GM12874 (cell line): ENCODE data around the gene SMIM29.

ENCODE experiments used
- TF ChIP-seq, protein P1 (sequence below): IDR thresholded peaks from 2 replicates; pipeline ENCODE4 v1.5.1; 2011; ENCODE audit warnings: low read depth, mild to moderate bottlenecking, control low read depth, low read length, moderate library complexity; ENCODE audit not compliant: insufficient read depth

SMIM29 gene

GRCh38 chr6:34242252-34243130 is 6.3 kb downstream of the SMIM29 start:
- TF ChIP-seq, protein P1, sequence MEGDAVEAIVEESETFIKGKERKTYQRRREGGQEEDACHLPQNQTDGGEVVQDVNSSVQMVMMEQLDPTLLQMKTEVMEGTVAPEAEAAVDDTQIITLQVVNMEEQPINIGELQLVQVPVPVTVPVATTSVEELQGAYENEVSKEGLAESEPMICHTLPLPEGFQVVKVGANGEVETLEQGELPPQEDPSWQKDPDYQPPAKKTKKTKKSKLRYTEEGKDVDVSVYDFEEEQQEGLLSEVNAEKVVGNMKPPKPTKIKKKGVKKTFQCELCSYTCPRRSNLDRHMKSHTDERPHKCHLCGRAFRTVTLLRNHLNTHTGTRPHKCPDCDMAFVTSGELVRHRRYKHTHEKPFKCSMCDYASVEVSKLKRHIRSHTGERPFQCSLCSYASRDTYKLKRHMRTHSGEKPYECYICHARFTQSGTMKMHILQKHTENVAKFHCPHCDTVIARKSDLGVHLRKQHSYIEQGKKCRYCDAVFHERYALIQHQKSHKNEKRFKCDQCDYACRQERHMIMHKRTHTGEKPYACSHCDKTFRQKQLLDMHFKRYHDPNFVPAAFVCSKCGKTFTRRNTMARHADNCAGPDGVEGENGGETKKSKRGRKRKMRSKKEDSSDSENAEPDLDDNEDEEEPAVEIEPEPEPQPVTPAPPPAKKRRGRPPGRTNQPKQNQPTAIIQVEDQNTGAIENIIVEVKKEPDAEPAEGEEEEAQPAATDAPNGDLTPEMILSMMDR = no peak

DNA sequence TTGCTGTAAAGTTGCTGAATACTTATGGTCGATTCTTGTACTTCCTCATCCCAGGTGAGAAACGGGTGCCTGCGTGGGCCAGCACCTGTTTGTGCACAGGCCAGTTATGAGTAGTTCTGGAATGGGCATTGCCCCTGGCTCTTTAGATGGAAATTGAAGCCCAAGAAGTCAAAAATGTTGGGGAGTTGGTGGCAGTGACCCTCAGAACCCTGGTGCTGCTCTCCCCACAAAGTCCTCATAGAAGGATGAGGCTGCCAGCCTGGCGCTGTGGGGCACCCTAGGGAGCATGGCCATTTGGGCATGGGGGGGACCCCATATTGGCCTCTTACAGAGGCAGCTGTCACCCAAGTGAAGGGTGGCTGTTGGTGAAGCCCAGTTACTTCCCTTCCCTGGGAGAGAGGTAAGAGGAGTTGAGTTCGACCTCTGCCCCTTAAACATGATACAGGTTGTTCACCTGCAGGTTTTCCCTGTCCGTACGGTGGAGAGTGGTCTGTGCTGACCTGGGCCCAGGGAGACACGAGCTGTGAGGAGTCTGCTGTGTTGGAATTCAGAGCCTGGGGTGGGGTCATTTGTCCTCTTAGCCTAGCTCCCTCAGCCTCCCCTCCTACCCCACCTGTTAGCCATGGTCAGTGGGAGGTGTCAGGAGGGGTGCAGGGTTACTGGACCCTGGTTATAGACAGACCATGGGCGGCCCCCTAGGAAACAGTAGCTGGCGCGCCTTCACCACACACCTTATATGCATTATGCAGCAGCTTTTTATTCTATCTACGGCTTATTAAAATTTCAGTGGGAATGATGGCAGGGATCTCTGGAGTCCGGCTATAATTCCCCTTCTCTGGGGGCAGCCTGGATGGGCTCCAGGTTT is 7.2 kb downstream of the SMIM29 start:
- TF ChIP-seq, protein P1 = no peak

DNA sequence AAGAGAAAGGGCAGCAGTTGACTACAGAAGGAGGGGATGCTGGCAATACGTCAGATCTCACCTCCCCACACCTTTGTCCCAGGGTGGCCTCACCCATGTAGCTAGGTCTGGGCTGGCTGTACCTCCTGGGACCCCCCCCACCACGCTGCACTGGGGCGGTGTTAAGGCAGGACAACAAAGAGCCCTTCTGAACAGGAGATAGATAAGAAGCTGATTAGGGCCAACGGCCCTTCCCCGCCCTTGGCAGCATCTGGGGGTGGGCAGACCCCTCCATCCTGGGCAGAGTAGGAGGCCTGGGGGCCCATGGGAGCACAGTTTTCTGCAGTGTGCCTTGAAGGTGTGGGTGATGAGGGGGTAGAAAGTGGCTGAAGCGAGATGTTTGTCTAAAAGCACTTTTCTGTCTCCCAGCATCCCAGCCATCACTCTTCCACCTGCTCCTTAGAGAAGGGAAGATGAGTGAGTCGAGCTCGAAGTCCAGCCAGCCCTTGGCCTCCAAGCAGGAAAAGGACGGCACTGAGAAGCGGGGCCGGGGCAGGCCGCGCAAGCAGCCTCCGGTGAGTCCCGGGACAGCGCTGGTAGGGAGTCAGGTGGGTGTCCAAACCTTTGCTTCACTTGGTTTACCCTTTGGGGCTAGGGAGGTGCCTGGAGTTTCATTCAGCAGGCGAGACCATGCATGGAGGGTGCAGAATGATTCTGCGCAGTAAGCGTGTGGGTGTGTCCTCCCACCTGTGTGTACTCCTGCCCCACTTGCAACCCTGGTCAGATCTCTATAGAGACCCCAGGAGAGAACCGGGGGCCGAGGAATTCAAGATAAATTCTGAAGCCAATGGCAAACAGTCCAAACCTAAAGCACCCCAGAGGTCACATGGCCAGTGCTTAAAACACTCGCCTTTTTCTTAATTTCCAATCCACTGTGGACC is 8.2 kb downstream of the SMIM29 start:
- TF ChIP-seq, protein P1 = no peak

GRCh38 chr6:34239893-34240292 is 8.9 kb downstream of the SMIM29 start:
- TF ChIP-seq, protein P1 = no peak

DNA sequence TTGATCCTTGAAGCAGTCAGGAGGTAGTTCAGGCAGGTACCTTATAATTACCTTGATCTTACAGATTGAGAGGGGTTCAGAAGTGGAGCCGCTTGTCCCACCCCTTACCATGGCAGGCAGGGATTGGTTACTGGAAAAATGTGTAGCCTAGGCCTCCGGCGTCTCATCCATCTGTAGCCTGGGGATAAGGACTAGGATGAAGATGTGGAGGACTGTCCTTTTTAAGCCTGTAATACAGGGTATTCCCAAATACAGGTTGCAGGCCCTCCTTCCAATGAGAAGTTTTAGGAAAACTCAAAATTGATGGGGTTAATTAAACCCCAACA is 9.3 kb downstream of the SMIM29 start:
- TF ChIP-seq, protein P1 = no peak

DNA sequence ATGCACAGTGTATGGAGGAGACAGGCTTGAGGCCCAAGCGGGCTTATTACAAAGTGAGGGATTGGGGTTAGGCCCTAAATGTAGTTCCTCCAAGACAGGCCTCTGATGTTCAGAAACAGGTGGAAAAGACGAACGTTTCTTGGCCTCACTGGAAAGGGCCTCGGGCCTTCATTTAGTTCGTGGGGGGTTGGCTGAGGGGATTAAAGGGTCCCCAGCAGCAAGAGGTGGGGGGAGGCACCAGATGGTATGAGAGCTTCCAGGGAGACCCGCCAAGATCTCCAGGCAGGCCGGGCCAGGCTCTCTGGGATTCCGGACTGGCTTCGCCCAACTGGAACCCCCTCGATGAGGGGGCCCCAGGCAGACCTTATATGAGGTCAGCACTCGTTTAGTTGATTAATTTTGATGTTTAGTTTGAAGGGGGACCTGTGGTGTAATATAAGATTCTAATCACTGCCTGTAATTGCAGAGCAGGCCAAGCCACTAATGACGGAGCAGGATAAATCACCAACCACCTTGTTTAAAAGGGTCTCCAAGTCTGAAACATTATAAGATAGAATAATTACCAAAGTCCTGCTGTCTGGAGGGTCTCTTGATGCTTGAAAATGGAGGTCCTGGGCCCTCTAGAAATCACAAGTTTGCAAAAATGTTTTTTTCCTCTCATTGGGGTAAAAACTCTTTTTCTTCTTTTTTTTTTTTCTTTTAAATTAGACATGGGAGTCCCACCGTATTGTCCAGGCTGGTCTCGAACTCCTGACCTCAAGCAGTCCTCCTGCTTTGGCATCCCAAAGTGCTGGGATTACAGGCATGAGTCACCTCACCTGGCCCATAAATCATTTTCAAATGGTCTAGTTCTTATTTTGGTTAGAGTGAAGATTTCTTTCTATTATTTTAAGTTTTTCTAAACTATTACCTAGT is 10.0 kb downstream of the SMIM29 start:
- TF ChIP-seq, protein P1 = no peak
